ENCODE data around the gene SERINC5. TPM values are rescaled to one million over a fixed set of nuclear protein-coding genes. Genes with fewer than 3 reads are reported as not detected.

The SERINC5 gene
- total RNA-seq, 2 experiments from 2014 or later = 70.2 to 78.3 TPM

DNA sequence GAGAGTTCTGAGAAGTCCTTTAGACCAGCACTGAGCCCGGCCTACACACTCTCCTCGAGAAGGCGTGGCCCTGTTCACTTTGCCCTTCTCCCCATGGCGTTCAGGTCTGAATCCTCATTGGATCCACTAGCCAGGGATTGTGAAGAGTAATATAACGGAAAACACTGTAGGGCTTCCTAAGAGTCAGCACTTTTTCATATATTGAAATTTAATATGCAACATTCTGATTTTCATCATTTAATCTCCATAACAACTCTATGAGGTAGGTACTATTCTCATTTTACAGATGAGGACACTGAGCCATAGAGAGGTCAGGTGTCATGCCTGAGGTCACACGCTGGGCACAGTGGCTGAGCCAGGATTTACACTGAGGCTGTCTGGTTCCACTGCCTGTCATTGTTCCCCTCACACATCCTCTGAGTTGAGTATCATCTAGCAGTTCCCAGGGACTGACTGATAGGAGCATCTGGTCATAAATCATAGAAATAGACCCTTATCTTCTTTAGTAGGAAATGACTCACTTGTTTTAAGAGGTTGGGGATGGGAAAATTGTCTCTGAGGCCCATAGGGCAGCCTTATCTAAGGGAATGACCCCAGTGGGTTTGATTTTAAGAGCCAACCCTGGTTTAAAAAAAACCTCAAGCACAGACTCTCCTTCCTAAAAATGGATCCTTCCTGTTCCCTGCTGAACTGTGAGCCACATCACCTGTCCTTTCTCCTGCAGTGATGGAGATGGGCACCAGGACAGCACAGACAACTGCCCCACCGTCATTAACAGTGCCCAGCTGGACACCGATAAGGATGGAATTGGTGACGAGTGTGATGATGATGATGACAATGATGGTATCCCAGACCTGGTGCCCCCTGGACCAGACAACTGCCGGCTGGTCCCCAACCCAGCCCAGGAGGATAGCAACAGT lies 179.5 kb downstream of the SERINC5 start:
- H3K9me3 Mint-ChIP-seq = no peaks in the 10 kb centered on the region
- H3K36me3 Mint-ChIP-seq = no peaks in the 10 kb centered on the region
- POLR2A ChIA-PET = no interaction called here
- no peak overlapping the region for H3K4me3 Mint-ChIP-seq
- no peaks in the 10 kb centered on the region for H3K4me1 Mint-ChIP-seq
- DNase-seq = no peak
- ATAC-seq (ENCODE audit: low read depth) = no peak
- H3K27me3 Mint-ChIP-seq = no peaks in the 10 kb centered on the region
- no peak overlapping the region for H3K27ac Mint-ChIP-seq

GRCh38 chr5:80072103-80073073 lies 183.5 kb downstream of the SERINC5 start:
- Mint-ChIP-seq H3K4me3 (no peak overlapping the region), H3K4me1 (peaks cover 15% of the 10 kb centered on the region), H3K36me3 (no peaks in the 10 kb centered on the region), H3K27me3 (no peaks in the 10 kb centered on the region), H3K9me3 (no peaks in the 10 kb centered on the region), H3K27ac (no peak overlapping the region)
- POLR2A ChIA-PET = no interaction called here
- DNase-seq (no peak), ATAC-seq (ENCODE audit: low read depth) (no peak)

DNA sequence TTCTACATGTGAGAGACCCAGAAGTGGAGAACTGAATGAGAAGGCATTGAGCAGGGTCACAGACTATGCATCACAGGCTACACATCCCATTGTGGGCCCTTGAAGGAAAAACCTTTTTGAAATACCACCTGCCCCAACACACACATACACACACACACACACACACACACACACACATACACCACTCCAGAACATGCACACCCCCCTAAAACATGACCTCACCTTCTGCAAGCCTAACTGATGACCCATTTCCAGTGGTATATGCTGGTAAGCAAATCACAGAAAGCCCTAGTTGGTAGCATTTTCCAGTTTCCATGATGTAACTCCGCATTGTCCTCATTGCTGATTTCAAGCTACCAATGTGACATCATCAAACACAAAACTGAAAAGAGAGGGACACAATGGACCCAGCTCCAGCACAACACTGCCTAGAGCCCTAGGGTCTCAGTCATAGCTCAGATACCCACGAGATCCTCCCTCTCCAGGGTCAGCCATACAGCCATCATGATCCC lies 184.3 kb downstream of the SERINC5 start:
- Mint-ChIP-seq H3K27ac (no peak overlapping the region), H3K4me3 (no peak overlapping the region), H3K9me3 (no peaks in the 10 kb centered on the region), H3K4me1 (peaks cover 15% of the 10 kb centered on the region), H3K36me3 (no peaks in the 10 kb centered on the region), H3K27me3 (no peaks in the 10 kb centered on the region)
- ATAC-seq (ENCODE audit: low read depth) = no peak
- POLR2A ChIA-PET = no interaction called here
- DNase-seq = no peak

- POLR2A ChIA-PET = no interaction called here
- Mint-ChIP-seq H3K36me3 (no peaks in the 10 kb centered on the region), H3K27me3 (no peaks in the 10 kb centered on the region), H3K27ac (peak overlapping the region; percentile 31), H3K4me1 (peaks cover 15% of the 10 kb centered on the region), H3K9me3 (no peaks in the 10 kb centered on the region), H3K4me3 (no peak overlapping the region)
- ATAC-seq (ENCODE audit: low read depth) (no peak), DNase-seq (no peak)
Measured at GRCh38 chr5:80070338-80071056, 185.4 kb downstream of the SERINC5 start.

DNA sequence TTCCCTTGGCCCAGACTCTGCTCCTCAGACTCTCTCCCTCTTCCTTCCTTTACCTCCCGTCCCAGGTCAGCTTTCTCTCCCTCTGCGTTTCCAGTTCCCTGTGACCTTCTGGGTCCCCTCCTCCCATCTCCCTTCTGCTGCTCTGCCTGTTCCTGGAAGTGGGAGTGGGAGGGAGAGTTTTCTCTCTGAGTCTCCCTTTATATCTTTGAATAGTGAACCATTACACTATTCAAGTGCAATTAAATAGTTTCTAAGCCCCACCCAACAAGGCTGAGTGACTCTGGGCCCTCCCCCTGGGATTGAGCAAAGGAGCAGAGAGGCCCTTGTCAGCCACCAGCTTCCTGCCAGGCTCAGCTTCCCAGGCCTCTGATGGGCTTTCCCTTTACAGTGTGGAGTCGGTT lies 185.9 kb downstream of the SERINC5 start:
- no peak overlapping the region for H3K4me3 Mint-ChIP-seq
- H3K4me1 Mint-ChIP-seq = peaks cover 15% of the 10 kb centered on the region
- ATAC-seq (ENCODE audit: low read depth) (no peak), DNase-seq (no peak)
- no peaks in the 10 kb centered on the region for H3K27me3 Mint-ChIP-seq
- POLR2A ChIA-PET = no interaction called here
- no peaks in the 10 kb centered on the region for H3K36me3 Mint-ChIP-seq
- H3K27ac Mint-ChIP-seq = peak overlapping the region; percentile 35
- no peaks in the 10 kb centered on the region for H3K9me3 Mint-ChIP-seq

GRCh38 chr5:80069251-80069800 lies 186.5 kb downstream of the SERINC5 start:
- Mint-ChIP-seq H3K4me3 (no peak overlapping the region), H3K27ac (peak overlapping the region; percentile 35), H3K9me3 (no peaks in the 10 kb centered on the region), H3K4me1 (peaks cover 15% of the 10 kb centered on the region), H3K27me3 (no peaks in the 10 kb centered on the region), H3K36me3 (no peaks in the 10 kb centered on the region)
- POLR2A ChIA-PET = no interaction called here
- no peak for DNase-seq
- no peak for ATAC-seq (ENCODE audit: low read depth)

- POLR2A ChIA-PET = no interaction called here
- Mint-ChIP-seq H3K36me3 (no peaks in the 10 kb centered on the region), H3K4me1 (peaks cover 15% of the 10 kb centered on the region), H3K9me3 (no peaks in the 10 kb centered on the region), H3K4me3 (no peak overlapping the region), H3K27me3 (no peaks in the 10 kb centered on the region), H3K27ac (no peak overlapping the region)
- DNase-seq = no peak
- no peak for ATAC-seq (ENCODE audit: low read depth)
Measured at GRCh38 chr5:80068775-80069174, 187.1 kb downstream of the SERINC5 start.

DNA sequence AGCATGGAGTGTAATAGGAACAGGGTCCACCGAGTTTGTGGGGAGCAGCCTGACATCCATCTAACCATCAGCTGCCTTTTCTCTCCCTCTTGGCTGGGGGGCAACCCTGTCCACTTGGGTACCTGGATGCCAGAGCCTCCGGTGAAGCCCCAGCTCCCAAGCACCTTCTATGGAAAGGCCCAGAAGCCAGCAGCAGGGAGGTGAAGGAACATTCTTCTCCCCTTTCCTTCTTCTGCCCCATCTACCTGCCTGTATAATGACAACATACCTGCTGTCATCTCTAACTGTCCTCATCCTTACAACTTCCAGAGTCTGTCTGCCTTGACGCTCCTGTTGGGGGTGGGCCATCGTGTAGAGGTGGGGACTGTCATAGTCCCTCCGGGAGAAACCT lies 187.6 kb downstream of the SERINC5 start:
- no peak overlapping the region for H3K4me3 Mint-ChIP-seq
- no peaks in the 10 kb centered on the region for H3K27me3 Mint-ChIP-seq
- H3K27ac Mint-ChIP-seq = no peak overlapping the region
- ATAC-seq (ENCODE audit: low read depth) = no peak
- H3K4me1 Mint-ChIP-seq = peaks cover 15% of the 10 kb centered on the region
- H3K9me3 Mint-ChIP-seq = no peaks in the 10 kb centered on the region
- H3K36me3 Mint-ChIP-seq = no peaks in the 10 kb centered on the region
- POLR2A ChIA-PET = no interaction called here
- no peak for DNase-seq

- no peaks in the 10 kb centered on the region for H3K27me3 Mint-ChIP-seq
- no peak overlapping the region for H3K4me3 Mint-ChIP-seq
- peaks cover 15% of the 10 kb centered on the region for H3K4me1 Mint-ChIP-seq
- H3K36me3 Mint-ChIP-seq = no peaks in the 10 kb centered on the region
- ATAC-seq (ENCODE audit: low read depth) (no peak), DNase-seq (no peak)
- POLR2A ChIA-PET = no interaction called here
- no peaks in the 10 kb centered on the region for H3K9me3 Mint-ChIP-seq
- no peak overlapping the region for H3K27ac Mint-ChIP-seq
Measured at GRCh38 chr5:80067531-80068245, 188.2 kb downstream of the SERINC5 start.

DNA sequence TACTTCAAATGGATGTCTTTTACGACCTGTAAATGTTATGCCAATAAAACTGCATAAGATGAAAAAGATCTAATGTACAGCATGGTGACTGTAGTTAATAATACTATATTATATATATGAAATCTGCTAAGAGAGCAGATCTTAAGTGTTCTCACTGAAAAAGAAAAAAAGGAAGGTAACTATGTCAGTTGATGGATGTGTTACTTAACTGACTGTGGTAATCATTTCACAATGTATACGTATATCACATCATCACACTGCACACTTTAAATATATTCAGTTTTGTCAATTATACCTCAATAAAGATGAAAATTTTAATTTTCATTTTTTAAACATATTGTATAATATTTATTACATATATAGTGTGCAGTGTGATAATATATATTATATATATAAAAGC lies 188.8 kb downstream of the SERINC5 start:
- ATAC-seq (ENCODE audit: low read depth) = no peak
- H3K27ac Mint-ChIP-seq = no peak overlapping the region
- H3K4me3 Mint-ChIP-seq = no peak overlapping the region
- POLR2A ChIA-PET = no interaction called here
- no peak for DNase-seq
- no peaks in the 10 kb centered on the region for H3K36me3 Mint-ChIP-seq
- H3K4me1 Mint-ChIP-seq = peaks cover 15% of the 10 kb centered on the region
- H3K27me3 Mint-ChIP-seq = no peaks in the 10 kb centered on the region
- H3K9me3 Mint-ChIP-seq = no peaks in the 10 kb centered on the region

- no peak overlapping the region for H3K4me3 Mint-ChIP-seq
- no peak overlapping the region for H3K27ac Mint-ChIP-seq
- H3K36me3 Mint-ChIP-seq = no peaks in the 10 kb centered on the region
- POLR2A ChIA-PET = no interaction called here
- H3K9me3 Mint-ChIP-seq = no peaks in the 10 kb centered on the region
- no peaks in the 10 kb centered on the region for H3K4me1 Mint-ChIP-seq
- no peak for ATAC-seq (ENCODE audit: low read depth)
- no peaks in the 10 kb centered on the region for H3K27me3 Mint-ChIP-seq
- DNase-seq = no peak
Measured at GRCh38 chr5:80064124-80064523, 191.7 kb downstream of the SERINC5 start.
